Skeletal muscle tissue (tissue), 4 donors: ENCODE measurements around the gene OOSP4A. TPM values are rescaled to one million over a fixed set of nuclear protein-coding genes. Genes with fewer than 3 reads are reported as not detected.
"Not testable (repeated sequence)": the region's sequence is repeated elsewhere in the genome, so short reads cannot be mapped to it uniquely, and the experiment has no call there.

Experiments
- H3K27ac ChIP-seq: one replicate; pipeline ENCODE4 v1.7.0; 2013; ENCODE audit warnings: mild to moderate bottlenecking, low read depth, low read length, inconsistent platforms
- H3K27me3 ChIP-seq, 3 donors: one replicate each; pipeline ENCODE4 v1.7.0; 2013; ENCODE audit warnings: low read length in 3 of 3; ENCODE audit not compliant: control insufficient read depth in 3 of 3, insufficient read depth in 3 of 3
- H3K36me3 ChIP-seq, 3 donors: one replicate each; pipeline ENCODE4 v1.7.0; 2013; ENCODE audit warnings: low read length in 3 of 3; ENCODE audit not compliant: control insufficient read depth in 3 of 3, insufficient read depth in 3 of 3
- H3K4me1 ChIP-seq, 3 donors: one replicate each; pipeline ENCODE4 v1.7.0; 2013; ENCODE audit warnings: low read length in 3 of 3, mild to moderate bottlenecking in 3 of 3; ENCODE audit not compliant: control insufficient read depth in 3 of 3, insufficient read depth in 3 of 3
- H3K4me3 ChIP-seq, 3 donors: one replicate each; pipeline ENCODE4 v1.7.0; 2013; ENCODE audit warnings: low read length in 3 of 3
- H3K9ac ChIP-seq, 3 donors: one replicate each; pipeline ENCODE4 v1.7.0; 2013; ENCODE audit warnings: low read length in 3 of 3, mild to moderate bottlenecking in 3 of 3, moderate library complexity in 2 of 3, low read depth in 1 of 3
- H3K9me3 ChIP-seq, 3 donors: one replicate each; pipeline ENCODE4 v1.7.0; 2013; ENCODE audit warnings: low read length in 3 of 3; ENCODE audit not compliant: control insufficient read depth in 3 of 3
- total RNA-seq: library from RNA; depleted of rRNA; stranded (reverse); fragments of >200 nt; gene quantifications from one replicate; pipeline ENCODE4 v1.2.3, GENCODE V29; 2014
- donor health status: Osteomylitis.

OOSP4A gene
- total RNA-seq, 1 donor from 2014 or later: not detected

DNA sequence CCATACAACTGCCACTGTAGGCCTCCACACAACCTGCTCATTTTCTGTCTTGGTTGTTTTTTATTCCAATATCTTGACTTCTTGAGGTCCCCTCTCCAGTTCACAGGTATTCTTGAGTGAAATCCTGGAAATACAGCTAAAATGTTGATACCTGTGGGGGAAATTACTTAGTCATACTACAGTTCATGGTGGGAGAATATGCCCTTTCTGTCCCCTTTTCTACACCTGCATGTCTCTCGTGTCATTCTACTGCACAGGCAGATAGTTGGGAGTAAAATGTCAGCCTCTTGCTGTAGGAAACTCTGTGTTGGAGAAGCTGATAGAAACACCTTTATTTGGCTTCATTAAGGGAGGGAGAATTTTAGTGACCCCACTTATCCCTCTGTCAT is 4.6 kb downstream of the OOSP4A start:
- no peaks in the 10 kb centered on the region for H3K27me3 ChIP-seq
- H3K4me1 ChIP-seq: no peaks in the 10 kb centered on the region
- no peaks in the 10 kb centered on the region for H3K36me3 ChIP-seq
- H3K27ac ChIP-seq: no peak overlapping the region
- no peak overlapping the region for H3K9ac ChIP-seq
- no peaks in the 10 kb centered on the region for H3K9me3 ChIP-seq
- no peak overlapping the region for H3K4me3 ChIP-seq

DNA sequence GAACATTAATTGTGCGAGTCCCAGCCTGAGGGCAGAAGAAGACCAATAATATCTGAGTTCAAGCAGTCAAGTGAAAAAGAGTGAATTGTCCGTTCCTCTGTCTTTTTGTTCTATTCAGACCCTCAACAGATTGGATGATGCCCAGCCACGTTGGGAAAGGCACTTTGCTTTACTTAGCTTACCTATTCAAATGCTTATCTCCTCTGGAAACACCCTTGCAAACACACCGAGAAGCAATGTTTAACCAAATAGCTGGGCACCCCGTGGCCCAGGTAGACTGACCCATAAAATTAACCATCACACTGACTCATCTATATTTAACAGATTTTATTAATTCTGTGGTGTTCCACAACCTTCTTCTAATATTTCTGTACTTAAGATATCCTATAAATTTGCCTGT is 9.3 kb downstream of the OOSP4A start:
- Histone ChIP-seq H3K4me3 (no peak overlapping the region), H3K36me3 (no peaks in the 10 kb centered on the region), H3K27ac (no peak overlapping the region), H3K4me1 (no peaks in the 10 kb centered on the region), H3K9ac (no peak overlapping the region), H3K9me3 (no peaks in the 10 kb centered on the region), H3K27me3 (no peaks in the 10 kb centered on the region)

DNA sequence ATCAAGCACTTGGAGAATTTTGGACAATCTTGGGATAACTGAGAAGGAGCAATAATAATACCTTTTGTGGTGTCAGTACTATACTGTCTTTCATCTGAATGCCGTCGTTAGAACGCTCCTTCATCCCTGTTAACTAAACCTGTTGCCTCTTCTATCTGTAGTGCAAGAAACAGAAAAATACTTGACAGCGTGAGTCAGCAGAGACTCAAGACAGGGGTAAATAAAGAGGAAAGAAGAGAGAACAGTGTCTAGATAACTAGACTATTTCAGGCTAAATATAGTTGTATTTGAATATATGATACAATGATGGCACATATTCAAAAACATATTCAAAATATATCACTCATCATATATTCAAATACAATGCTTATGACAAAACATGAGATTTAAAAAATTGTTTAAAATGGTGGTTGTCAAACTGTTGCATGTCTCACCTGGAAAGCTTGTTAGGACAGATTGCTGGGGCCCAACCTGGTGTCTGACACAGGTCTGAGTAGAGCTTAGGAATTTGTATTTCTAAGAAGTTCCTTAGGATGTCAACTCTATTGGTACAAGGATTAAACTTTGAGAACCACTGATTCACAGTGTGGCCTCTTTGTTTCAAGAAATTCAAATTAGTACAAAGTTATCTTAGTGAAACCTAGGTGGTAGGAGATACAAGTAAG is 17.4 kb downstream of the OOSP4A start:
- Histone ChIP-seq H3K4me3 (no peak overlapping the region), H3K27me3 (no peaks in the 10 kb centered on the region), H3K4me1 (no peaks in the 10 kb centered on the region), H3K9me3 (no peaks in the 10 kb centered on the region), H3K36me3 (no peaks in the 10 kb centered on the region), H3K27ac (no peak overlapping the region), H3K9ac (no peak overlapping the region)

DNA sequence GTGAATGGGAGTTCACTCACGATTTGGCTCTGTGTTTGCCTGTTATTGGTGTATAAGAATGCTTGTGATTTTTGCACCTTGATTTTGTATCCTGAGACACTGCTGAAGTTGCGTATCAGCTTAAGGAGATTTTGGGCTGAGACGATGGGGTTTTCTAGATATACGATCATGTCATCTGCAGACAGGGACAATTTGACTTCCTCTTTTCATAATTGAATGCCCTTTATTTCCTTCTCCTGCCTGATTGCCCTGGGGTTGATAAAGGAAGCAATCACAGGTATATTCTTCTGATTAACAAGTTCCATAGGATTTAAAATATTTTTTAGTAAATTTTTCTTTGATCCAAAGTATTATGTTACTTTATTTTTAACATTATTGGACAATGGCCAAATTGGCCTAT is 18.2 kb downstream of the OOSP4A start:
- not testable (repeated sequence) for H3K4me1 ChIP-seq, H3K27me3 ChIP-seq

DNA sequence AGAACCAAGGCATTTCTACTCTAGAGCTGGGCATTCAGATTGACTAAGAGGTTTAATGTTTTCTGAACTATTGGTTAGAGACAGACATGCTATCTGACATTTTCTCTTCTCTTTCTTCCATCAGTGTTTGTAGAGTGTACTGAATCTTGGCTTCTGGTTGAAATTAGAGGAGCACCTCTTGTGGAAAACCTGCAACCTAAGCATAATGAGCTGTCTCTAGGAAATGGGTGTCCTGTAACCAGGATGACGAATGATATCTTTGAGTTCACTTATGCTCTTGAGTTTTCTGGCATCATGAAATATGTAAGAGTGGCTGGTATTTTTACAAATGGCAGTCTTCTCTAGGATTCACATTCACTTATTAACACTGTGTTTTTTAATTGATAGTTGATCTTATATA is 19.4 kb downstream of the OOSP4A start:
- Histone ChIP-seq H3K4me1 (no peaks in the 10 kb centered on the region), H3K9me3 (no peaks in the 10 kb centered on the region), H3K36me3 (no peaks in the 10 kb centered on the region), H3K27ac (no peak overlapping the region), H3K27me3 (no peaks in the 10 kb centered on the region), H3K4me3 (no peak overlapping the region), H3K9ac (no peak overlapping the region)

More for the DNA sequence above, 18.2 kb downstream of the OOSP4A start:
- not testable (repeated sequence) for H3K36me3 ChIP-seq, H3K9ac ChIP-seq, H3K9me3 ChIP-seq, H3K4me3 ChIP-seq, H3K27ac ChIP-seq

DNA sequence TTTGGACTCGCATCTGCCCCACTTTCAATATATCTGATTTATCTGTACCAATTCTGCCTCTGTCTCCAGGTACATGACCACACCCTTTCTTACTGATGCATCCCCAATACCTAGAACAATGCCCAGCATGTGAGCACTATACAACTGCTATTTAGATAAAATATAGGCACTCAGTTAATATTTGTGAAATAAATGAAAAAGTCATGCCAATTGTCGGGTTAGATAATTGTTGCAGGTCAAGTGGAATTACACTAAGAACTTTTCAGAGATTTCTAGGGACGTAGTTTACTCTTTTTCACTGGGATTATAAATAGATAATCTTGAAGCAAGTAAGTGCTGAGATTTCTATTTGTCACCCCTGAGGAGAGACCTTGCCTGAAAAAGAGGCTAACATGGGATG is 20.5 kb downstream of the OOSP4A start:
- H3K9ac ChIP-seq: no peak overlapping the region
- no peaks in the 10 kb centered on the region for H3K36me3 ChIP-seq
- H3K4me3 ChIP-seq: no peak overlapping the region
- H3K27me3 ChIP-seq: no peaks in the 10 kb centered on the region
- no peaks in the 10 kb centered on the region for H3K9me3 ChIP-seq
- H3K4me1 ChIP-seq: no peaks in the 10 kb centered on the region
- H3K27ac ChIP-seq: no peak overlapping the region

DNA sequence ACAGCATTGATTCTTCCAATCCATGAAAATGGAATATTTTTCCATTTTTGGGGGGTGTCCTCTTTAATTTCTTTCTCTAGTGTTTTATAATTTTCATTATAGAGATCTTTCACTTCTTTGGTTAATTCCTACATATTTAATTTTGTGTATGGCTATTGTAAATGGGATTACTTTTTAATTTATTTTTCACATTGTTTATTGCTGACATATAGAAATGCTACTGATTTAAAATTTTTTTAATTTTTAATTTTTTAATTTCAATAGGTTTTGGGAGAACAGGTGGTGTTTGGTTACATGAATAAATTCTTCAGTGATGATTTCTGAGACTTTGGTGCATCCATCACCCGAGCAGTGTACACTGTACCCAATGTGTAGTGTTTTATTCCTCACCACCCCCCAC is 26.6 kb downstream of the OOSP4A start:
- Histone ChIP-seq H3K9ac (no peak overlapping the region), H3K36me3 (no peaks in the 10 kb centered on the region), H3K4me1 (no peaks in the 10 kb centered on the region)

DNA sequence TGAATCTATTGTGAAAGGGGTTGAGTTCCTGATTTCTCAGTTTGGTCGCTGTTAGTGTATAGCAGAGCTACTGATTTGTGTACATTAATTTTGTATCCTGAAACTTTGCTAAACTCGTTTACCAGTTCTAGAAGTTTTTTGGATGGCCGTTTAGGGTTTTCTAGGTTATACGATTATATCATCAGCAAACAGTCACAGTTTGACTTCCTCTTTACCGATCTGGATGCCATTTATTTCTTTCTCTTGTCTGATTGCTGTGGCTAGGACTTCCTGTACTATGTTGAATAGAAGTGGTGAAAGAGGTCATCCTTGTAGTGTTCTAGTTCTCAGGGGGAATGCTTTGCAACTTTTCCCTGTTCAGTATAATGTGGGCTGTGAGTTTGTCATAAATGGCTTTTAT is 28.6 kb downstream of the OOSP4A start:
- no peak overlapping the region for H3K4me3 ChIP-seq
- peaks cover 0 to 3% (median 0%) of the 10 kb centered on the region in 3 donors for H3K9me3 ChIP-seq
- H3K27me3 ChIP-seq: no peaks in the 10 kb centered on the region
- H3K36me3 ChIP-seq: no peaks in the 10 kb centered on the region
- H3K9ac ChIP-seq: no peak overlapping the region
- H3K4me1 ChIP-seq: no peaks in the 10 kb centered on the region
- H3K27ac ChIP-seq: no peak overlapping the region

More for the DNA sequence above, 26.6 kb downstream of the OOSP4A start:
- H3K27me3 ChIP-seq: no peaks in the 10 kb centered on the region
- peaks cover 0 to 3% (median 0%) of the 10 kb centered on the region in 3 donors for H3K9me3 ChIP-seq
- H3K27ac ChIP-seq: no peak overlapping the region
- H3K4me3 ChIP-seq: no peak overlapping the region

DNA sequence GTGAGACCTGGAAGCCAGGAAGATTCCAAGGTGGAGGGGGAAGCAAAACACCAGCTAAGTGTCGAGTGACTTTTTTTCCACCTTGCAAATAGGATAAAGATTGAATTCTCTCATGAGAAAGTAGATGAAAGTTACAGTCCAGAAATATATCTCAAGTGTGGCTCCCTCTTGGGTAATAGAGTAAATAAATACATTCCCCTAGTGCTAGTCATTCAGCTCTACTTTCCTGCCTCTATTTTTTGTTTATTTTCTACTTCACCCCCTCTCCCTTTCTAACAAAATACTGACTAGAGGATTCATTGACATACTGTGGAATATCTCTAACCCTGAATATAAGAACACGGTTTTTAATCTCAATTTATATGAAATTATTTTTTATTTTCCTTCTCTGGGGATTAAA is 34.0 kb downstream of the OOSP4A start:
- Histone ChIP-seq H3K9ac (no peak overlapping the region), H3K4me1 (no peaks in the 10 kb centered on the region), H3K4me3 (no peak overlapping the region), H3K27me3 (no peaks in the 10 kb centered on the region), H3K9me3 (peaks cover 0 to 3% (median 0%) of the 10 kb centered on the region in 3 donors), H3K27ac (no peak overlapping the region), H3K36me3 (no peaks in the 10 kb centered on the region)

DNA sequence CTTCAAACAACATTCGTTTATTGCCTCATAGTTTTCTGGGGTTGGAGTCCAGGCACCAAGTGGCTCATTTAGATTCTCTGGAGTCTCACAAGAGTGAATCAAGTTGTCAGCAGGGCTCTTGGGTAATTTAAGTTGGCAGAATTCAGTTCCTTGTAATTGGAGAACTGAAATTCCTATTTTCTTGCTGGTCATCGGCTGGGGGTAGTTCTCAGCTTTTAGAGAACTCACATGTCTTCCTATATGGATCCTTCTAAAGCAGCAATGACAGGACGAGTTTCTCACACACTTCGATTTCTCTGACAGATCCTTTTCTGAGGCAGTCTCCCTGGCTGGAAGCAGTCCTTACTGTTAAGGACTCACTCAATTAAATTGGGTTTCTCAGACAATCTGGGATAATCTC is 35.9 kb downstream of the OOSP4A start:
- Histone ChIP-seq H3K27me3 (no peaks in the 10 kb centered on the region), H3K9me3 (no peaks in the 10 kb centered on the region), H3K36me3 (no peaks in the 10 kb centered on the region), H3K4me3 (no peak overlapping the region), H3K4me1 (no peaks in the 10 kb centered on the region), H3K9ac (no peak overlapping the region), H3K27ac (no peak overlapping the region)
